Peyer's patch (tissue), 4 donors: ENCODE data around the gene PIGM.

Source experiments
- CTCF ChIP-seq, 6 experiments: fragments of 450-650 bp in 4 of 6; fragments of 200-600 bp in 2 of 6; sonication (generic) in 1 of 6; IDR thresholded peaks; one replicate each; pipeline ENCODE4 v1.5.1; 2017 to 2019; ENCODE audit warnings: antibody characterized with exemption in 6 of 6, mild to moderate bottlenecking in 3 of 6, moderate library complexity in 1 of 6
- POLR2A ChIP-seq, 2 donors: fragments of 450-650 bp; IDR thresholded peaks; one replicate each; pipeline ENCODE4 v1.5.1; 2017; ENCODE audit warnings: antibody characterized with exemption in 2 of 2, mild to moderate bottlenecking in 2 of 2, moderate library complexity in 2 of 2

GRCh38 chr1:160070243-160071163 lies 38.7 kb upstream of the PIGM start:
- no peak for TF ChIP-seq CTCF (IDR thresholded peaks at IDR 0.05)
- TF ChIP-seq POLR2A (IDR thresholded peaks at IDR 0.05), result no peak
